Activated naive CD8-positive, alpha-beta T cell (primary cell): ENCODE data around the gene XRCC6.
"Not testable (repeated sequence)": the region's sequence is repeated elsewhere in the genome, so short reads cannot be mapped to it uniquely, and the experiment has no call there.

Source experiments
- H3K27ac Mint-ChIP-seq: one replicate; pipeline ENCODE4 v1.8.0; 2021; ENCODE audit warnings: mixed read lengths
- H3K27me3 Mint-ChIP-seq: one replicate; pipeline ENCODE4 v1.8.0; 2021; ENCODE audit warnings: mixed read lengths
- H3K36me3 Mint-ChIP-seq: one replicate; pipeline ENCODE4 v1.8.0; 2021; ENCODE audit warnings: mixed read lengths
- H3K4me1 Mint-ChIP-seq: one replicate; pipeline ENCODE4 v1.8.0; 2021; ENCODE audit warnings: low read depth, mixed read lengths
- H3K4me3 Mint-ChIP-seq: one replicate; pipeline ENCODE4 v1.8.0; 2021; ENCODE audit warnings: mild to moderate bottlenecking, mixed read lengths
- H3K9me3 Mint-ChIP-seq: one replicate; pipeline ENCODE4 v1.8.0; 2021; ENCODE audit warnings: low read depth, mixed read lengths

XRCC6 gene

GRCh38 chr22:41620589-41621098 lies 451 bp upstream of the XRCC6 start, which contains the start of gene DESI1:
TSS of gene DESI1 (minus strand) at chr22:41621043. CDS start at chr22:41620839, 204 bp downstream.
- Mint-ChIP-seq H3K4me1 (peaks cover 39% of the 10 kb centered on the region), H3K27me3 (no peaks in the 10 kb centered on the region), H3K4me3 (peak within 1 kb of the TSS; percentile 97), H3K9me3 (no peaks in the 10 kb centered on the region), H3K27ac (peak within 1 kb of the TSS; percentile 98), H3K36me3 (peaks cover 15% of the 10 kb centered on the region)

GRCh38 chr22:41621911-41622179 lies 750 bp downstream of the XRCC6 start:
- Mint-ChIP-seq H3K4me1 (peaks cover 34% of the 10 kb centered on the region), H3K4me3 (peak overlapping the region; percentile 97), H3K27me3 (no peaks in the 10 kb centered on the region), H3K9me3 (no peaks in the 10 kb centered on the region), H3K36me3 (peaks cover 15% of the 10 kb centered on the region), H3K27ac (peak overlapping the region; percentile 98)

- H3K4me1 Mint-ChIP-seq, result peaks cover 29% of the 10 kb centered on the region
- peaks cover 12% of the 10 kb centered on the region for H3K36me3 Mint-ChIP-seq
- H3K4me3 Mint-ChIP-seq, result no peak overlapping the region
- H3K9me3 Mint-ChIP-seq, result no peaks in the 10 kb centered on the region
- H3K27ac Mint-ChIP-seq, result no peak overlapping the region
- no peaks in the 10 kb centered on the region for H3K27me3 Mint-ChIP-seq
These were observed 4.5 kb downstream of the XRCC6 start for GRCh38 chr22:41625577-41625976.

- not testable (repeated sequence) for H3K36me3 Mint-ChIP-seq, H3K4me3 Mint-ChIP-seq, H3K9me3 Mint-ChIP-seq, H3K27ac Mint-ChIP-seq, H3K27me3 Mint-ChIP-seq
- H3K4me1 Mint-ChIP-seq, result peaks cover 15% of the 10 kb centered on the region
These were observed 10.0 kb downstream of the XRCC6 start for GRCh38 chr22:41631115-41631514.

- H3K9me3 Mint-ChIP-seq, H3K4me3 Mint-ChIP-seq, H3K27ac Mint-ChIP-seq, H3K36me3 Mint-ChIP-seq, H3K27me3 Mint-ChIP-seq: not testable (repeated sequence)
- peaks cover 17% of the 10 kb centered on the region for H3K4me1 Mint-ChIP-seq
These were observed 10.5 kb downstream of the XRCC6 start for GRCh38 chr22:41631615-41632014.

- H3K27ac Mint-ChIP-seq, H3K27me3 Mint-ChIP-seq, H3K9me3 Mint-ChIP-seq, H3K4me3 Mint-ChIP-seq, H3K36me3 Mint-ChIP-seq, H3K4me1 Mint-ChIP-seq: not testable (repeated sequence)
These were observed 13.5 kb downstream of the XRCC6 start for GRCh38 chr22:41634610-41635009.

GRCh38 chr22:41636467-41636866 lies 15.4 kb downstream of the XRCC6 start:
- no peaks in the 10 kb centered on the region for H3K27me3 Mint-ChIP-seq
- H3K4me1 Mint-ChIP-seq, result peaks cover 3% of the 10 kb centered on the region
- no peaks in the 10 kb centered on the region for H3K9me3 Mint-ChIP-seq
- H3K27ac Mint-ChIP-seq, result no peak overlapping the region
- no peak overlapping the region for H3K4me3 Mint-ChIP-seq
- H3K36me3 Mint-ChIP-seq, result peaks cover 6% of the 10 kb centered on the region

- H3K9me3 Mint-ChIP-seq, H3K4me3 Mint-ChIP-seq, H3K4me1 Mint-ChIP-seq, H3K27me3 Mint-ChIP-seq, H3K27ac Mint-ChIP-seq: not testable (repeated sequence)
- H3K36me3 Mint-ChIP-seq, result peaks cover 12% of the 10 kb centered on the region
These were observed 16.5 kb downstream of the XRCC6 start for GRCh38 chr22:41637623-41638022.

GRCh38 chr22:41638124-41638523 lies 17.0 kb downstream of the XRCC6 start:
- Mint-ChIP-seq H3K4me1 (peaks cover 5% of the 10 kb centered on the region), H3K27me3 (no peaks in the 10 kb centered on the region), H3K36me3 (peaks cover 12% of the 10 kb centered on the region), H3K27ac (no peak overlapping the region), H3K4me3 (no peak overlapping the region), H3K9me3 (no peaks in the 10 kb centered on the region)

GRCh38 chr22:41638748-41639147 lies 17.7 kb downstream of the XRCC6 start:
- no peak overlapping the region for H3K4me3 Mint-ChIP-seq
- H3K27ac Mint-ChIP-seq, result no peak overlapping the region
- no peaks in the 10 kb centered on the region for H3K9me3 Mint-ChIP-seq
- H3K27me3 Mint-ChIP-seq, result no peaks in the 10 kb centered on the region
- H3K36me3 Mint-ChIP-seq, result peaks cover 12% of the 10 kb centered on the region
- peaks cover 5% of the 10 kb centered on the region for H3K4me1 Mint-ChIP-seq

- Mint-ChIP-seq H3K9me3 (no peaks in the 10 kb centered on the region), H3K36me3 (peaks cover 10% of the 10 kb centered on the region), H3K27ac (no peak overlapping the region), H3K4me3 (no peak overlapping the region), H3K4me1 (peaks cover 3% of the 10 kb centered on the region), H3K27me3 (no peaks in the 10 kb centered on the region)
These were observed 20.8 kb downstream of the XRCC6 start for GRCh38 chr22:41641854-41642253.

- Mint-ChIP-seq H3K27ac (no peak overlapping the region), H3K4me3 (no peak overlapping the region), H3K27me3 (no peaks in the 10 kb centered on the region), H3K4me1 (peaks cover 4% of the 10 kb centered on the region), H3K9me3 (no peaks in the 10 kb centered on the region), H3K36me3 (peaks cover 10% of the 10 kb centered on the region)
These were observed 21.4 kb downstream of the XRCC6 start for GRCh38 chr22:41642331-41643110.

GRCh38 chr22:41647771-41648170 lies 26.7 kb downstream of the XRCC6 start:
- H3K27ac Mint-ChIP-seq, result peak overlapping the region; percentile 66
- no peaks in the 10 kb centered on the region for H3K36me3 Mint-ChIP-seq
- peaks cover 14% of the 10 kb centered on the region for H3K4me1 Mint-ChIP-seq
- H3K9me3 Mint-ChIP-seq, result no peaks in the 10 kb centered on the region
- H3K4me3 Mint-ChIP-seq, result no peak overlapping the region
- H3K27me3 Mint-ChIP-seq, result no peaks in the 10 kb centered on the region

- Mint-ChIP-seq H3K4me1 (peaks cover 14% of the 10 kb centered on the region), H3K4me3 (no peak overlapping the region), H3K27me3 (no peaks in the 10 kb centered on the region), H3K36me3 (no peaks in the 10 kb centered on the region), H3K9me3 (no peaks in the 10 kb centered on the region), H3K27ac (peak overlapping the region; percentile 66)
These were observed 27.3 kb downstream of the XRCC6 start for GRCh38 chr22:41648432-41648831.

- Mint-ChIP-seq H3K9me3 (no peaks in the 10 kb centered on the region), H3K27me3 (no peaks in the 10 kb centered on the region), H3K36me3 (no peaks in the 10 kb centered on the region), H3K4me3 (no peak overlapping the region), H3K4me1 (peaks cover 14% of the 10 kb centered on the region), H3K27ac (peak overlapping the region; percentile 22)
These were observed 29.1 kb downstream of the XRCC6 start for GRCh38 chr22:41650229-41650628.

GRCh38 chr22:41650821-41651220 lies 29.7 kb downstream of the XRCC6 start:
- Mint-ChIP-seq H3K36me3 (no peaks in the 10 kb centered on the region), H3K27me3 (no peaks in the 10 kb centered on the region), H3K27ac (no peak overlapping the region), H3K4me3 (no peak overlapping the region), H3K9me3 (no peaks in the 10 kb centered on the region), H3K4me1 (peaks cover 14% of the 10 kb centered on the region)
